HEK293T (cell line): ENCODE measurements around the gene MYH7.

Experiments used
- BHLHE40 ChIP-seq: fragments of 450-650 bp; IDR thresholded peaks from 2 replicates; pipeline ENCODE4 v1.6.1; 2016; ENCODE audit warnings: mild to moderate bottlenecking, moderate library complexity, borderline replicate concordance
- CTBP1 ChIP-seq: fragments of 450-650 bp; IDR thresholded peaks from 2 replicates; pipeline ENCODE4 v1.6.1; 2016; ENCODE audit warnings: borderline replicate concordance
- HDGF ChIP-seq: fragments of 450-650 bp; IDR thresholded peaks from 2 replicates; pipeline ENCODE4 v1.6.1; 2017; ENCODE audit warnings: antibody characterized with exemption, borderline replicate concordance
- L3MBTL2 ChIP-seq: fragments of 450-650 bp; conservative IDR thresholded peaks from 2 replicates; pipeline ENCODE4 v1.6.1; 2016; ENCODE audit warnings: mild to moderate bottlenecking
- SP1 ChIP-seq: fragments of 450-650 bp; IDR thresholded peaks from 2 replicates; pipeline ENCODE4 v1.6.1; 2017
- SUZ12 ChIP-seq: fragments of 450-650 bp; IDR thresholded peaks from 2 replicates; pipeline ENCODE4 v1.6.1; 2016; ENCODE audit warnings: mild to moderate bottlenecking
- TARDBP ChIP-seq: fragments of 450-650 bp; IDR thresholded peaks from 2 replicates; pipeline ENCODE4 v1.6.1; 2016
- ZNF384 ChIP-seq: fragments of 450-650 bp; IDR thresholded peaks from 2 replicates; pipeline ENCODE4 v1.6.1; 2016

DNA sequence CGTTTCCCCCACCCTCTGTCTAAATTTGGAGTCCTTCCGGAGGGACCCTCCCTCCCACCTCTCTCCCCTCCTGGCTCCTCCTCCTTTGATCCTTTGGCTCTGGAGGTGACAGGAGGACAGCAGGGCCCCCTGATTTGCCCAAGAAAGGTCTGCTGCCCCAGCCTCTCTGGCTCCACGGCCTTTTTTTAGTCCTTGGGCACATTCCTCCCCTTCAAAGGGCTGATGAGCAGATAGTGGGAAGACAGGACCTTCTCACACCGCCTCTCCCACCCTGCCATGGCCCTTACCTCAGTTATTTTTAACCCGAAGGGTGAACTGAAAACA is 27.2 kb downstream of the MYH7 start:
- TF ChIP-seq SUZ12 (no peak), HDGF (no peak), CTBP1 (no peak), ZNF384 (no peak), L3MBTL2 (no peak), SP1 (no peak), BHLHE40 (no peak), TARDBP (no peak)
